Endodermal cell (in vitro differentiated cells): ENCODE results near the gene EDARADD. TPM values are rescaled to one million over a fixed set of nuclear protein-coding genes. Genes with fewer than 3 reads are reported as not detected.
"Not testable (repeated sequence)": the region's sequence is repeated elsewhere in the genome, so short reads cannot be mapped to it uniquely, and the experiment has no call there.

ENCODE experiments used
- DNase-seq: peaks from one replicate; pipeline ENCODE4 v3.0.0-alpha.2; 2017
- H3K27ac ChIP-seq: 2 replicates; pipeline ENCODE4 v1.5.1; 2013; ENCODE audit warnings: mild to moderate bottlenecking, low read depth, low read length, moderate library complexity
- H3K27me3 ChIP-seq: 2 replicates; pipeline ENCODE4 v1.6.1; 2013; ENCODE audit warnings: mild to moderate bottlenecking, low read length, moderate library complexity; ENCODE audit not compliant: insufficient read depth, control insufficient read depth, poor library complexity, severe bottlenecking
- H3K36me3 ChIP-seq: 2 replicates; pipeline ENCODE4 v1.7.0; 2013; ENCODE audit warnings: mild to moderate bottlenecking, low read length, moderate library complexity; ENCODE audit not compliant: control insufficient read depth, insufficient read depth
- H3K4me1 ChIP-seq: one replicate; pipeline ENCODE4 v1.7.0; 2013; ENCODE audit warnings: low read length; ENCODE audit not compliant: control insufficient read depth, insufficient read depth
- H3K4me3 ChIP-seq: 2 replicates; pipeline ENCODE4 v1.5.1; 2013; ENCODE audit warnings: mild to moderate bottlenecking, low read length, moderate library complexity
- H3K9ac ChIP-seq: 2 replicates; pipeline ENCODE4 v1.6.1; 2013; ENCODE audit warnings: mild to moderate bottlenecking, low read length, moderate library complexity; ENCODE audit not compliant: poor library complexity, severe bottlenecking; ENCODE audit errors: extremely low read depth
- H3K9me3 ChIP-seq: 2 replicates; pipeline ENCODE4 v1.6.1; 2013; ENCODE audit warnings: mild to moderate bottlenecking, low read length, moderate library complexity; ENCODE audit not compliant: control insufficient read depth
- H3K27ac Mint-ChIP-seq: 2 replicates; pipeline ENCODE4 v1.8.0; 2020; ENCODE audit warnings: mixed read lengths
- H3K27me3 Mint-ChIP-seq: 2 replicates; pipeline ENCODE4 v1.8.0; 2021; ENCODE audit warnings: mild to moderate bottlenecking, mixed read lengths; ENCODE audit not compliant: insufficient read depth
- H3K36me3 Mint-ChIP-seq: 2 replicates; pipeline ENCODE4 v1.8.0; 2020; ENCODE audit warnings: low read depth, mixed read lengths
- H3K4me1 Mint-ChIP-seq: 2 replicates; pipeline ENCODE4 v1.8.0; 2020; ENCODE audit warnings: mixed read lengths
- H3K4me3 Mint-ChIP-seq: 2 replicates; pipeline ENCODE4 v1.8.0; 2020; ENCODE audit warnings: mild to moderate bottlenecking, moderate library complexity, mixed read lengths
- H3K9me3 Mint-ChIP-seq: 2 replicates; pipeline ENCODE4 v1.8.0; 2020; ENCODE audit warnings: mild to moderate bottlenecking, mixed read lengths
- WGBS, 2 experiments: methylation state at CpG; one replicate each; pipeline versions ENCODE4 v1.1.5 to v1.1.7; 2013; ENCODE audit warnings: missing lambda C conversion rate in 2 of 2, mixed read lengths in 1 of 2; ENCODE audit not compliant: insufficient coverage in 1 of 2, insufficient read length in 1 of 2; 5-methylcytosine and 5-hydroxymethylcytosine counted together
- total RNA-seq, 2 donors: library from RNA; stranded (reverse); fragmentation: NEBNext Ultra II Directional in 1 of 2; extraction: Animal tissue kit (Norgen Biotek cat#: 25700) in 1 of 2; gene quantifications; 2 replicates in 1 of 2; 3 replicates in 1 of 2; pipeline ENCODE4 v1.2.1, GENCODE V29; 2021
- TF ChIP-seq, protein P1 (sequence below): fragments of 200-600 bp; sonication (generic); conservative IDR thresholded peaks from 2 replicates; pipeline ENCODE4 v1.5.0; 2021; ENCODE audit warnings: antibody characterized with exemption, mild to moderate bottlenecking

Gene EDARADD
- total RNA-seq, 2 donors from 2014 or later, result 5.0 to 5.5 TPM

DNA sequence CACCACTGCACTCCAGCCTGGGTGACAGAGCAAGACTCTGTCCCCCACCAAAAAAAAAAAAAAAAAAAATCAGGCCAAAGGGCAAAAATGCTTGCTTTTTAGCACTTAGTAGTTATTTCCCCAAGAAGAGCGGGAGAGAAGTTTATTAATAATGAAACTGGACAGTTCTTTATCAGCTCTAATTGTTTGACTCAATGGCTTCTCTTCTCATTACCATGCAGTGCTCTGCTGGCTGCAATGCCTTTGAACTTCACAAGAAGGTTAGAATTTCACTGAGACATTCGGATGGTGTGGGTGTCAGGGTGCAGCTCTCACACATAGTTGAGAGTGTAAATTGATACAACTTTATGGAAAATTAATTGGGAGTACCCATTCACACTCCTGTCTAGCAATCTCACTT lies 63.7 kb downstream of the EDARADD start:
- DNase-seq, result no peak
- 94 to 100% methylated on average over 1 to 2 of the region's 2 CpGs for WGBS, 2 experiments
- Mint-ChIP-seq H3K27ac (no peak overlapping the region), H3K4me1 (no peaks in the 10 kb centered on the region), H3K27me3 (peaks cover 10% of the 10 kb centered on the region), H3K9me3 (no peaks in the 10 kb centered on the region), H3K36me3 (no peaks in the 10 kb centered on the region), H3K4me3 (no peak overlapping the region)
- H3K4me3 ChIP-seq, result no peak overlapping the region
- no peak overlapping the region for H3K27ac ChIP-seq
- H3K4me1 ChIP-seq, result no peaks in the 10 kb centered on the region
- H3K9ac ChIP-seq, result no peak overlapping the region
- H3K9me3 ChIP-seq, result no peaks in the 10 kb centered on the region
- H3K36me3 ChIP-seq, result no peaks in the 10 kb centered on the region
- TF ChIP-seq, protein P1, sequence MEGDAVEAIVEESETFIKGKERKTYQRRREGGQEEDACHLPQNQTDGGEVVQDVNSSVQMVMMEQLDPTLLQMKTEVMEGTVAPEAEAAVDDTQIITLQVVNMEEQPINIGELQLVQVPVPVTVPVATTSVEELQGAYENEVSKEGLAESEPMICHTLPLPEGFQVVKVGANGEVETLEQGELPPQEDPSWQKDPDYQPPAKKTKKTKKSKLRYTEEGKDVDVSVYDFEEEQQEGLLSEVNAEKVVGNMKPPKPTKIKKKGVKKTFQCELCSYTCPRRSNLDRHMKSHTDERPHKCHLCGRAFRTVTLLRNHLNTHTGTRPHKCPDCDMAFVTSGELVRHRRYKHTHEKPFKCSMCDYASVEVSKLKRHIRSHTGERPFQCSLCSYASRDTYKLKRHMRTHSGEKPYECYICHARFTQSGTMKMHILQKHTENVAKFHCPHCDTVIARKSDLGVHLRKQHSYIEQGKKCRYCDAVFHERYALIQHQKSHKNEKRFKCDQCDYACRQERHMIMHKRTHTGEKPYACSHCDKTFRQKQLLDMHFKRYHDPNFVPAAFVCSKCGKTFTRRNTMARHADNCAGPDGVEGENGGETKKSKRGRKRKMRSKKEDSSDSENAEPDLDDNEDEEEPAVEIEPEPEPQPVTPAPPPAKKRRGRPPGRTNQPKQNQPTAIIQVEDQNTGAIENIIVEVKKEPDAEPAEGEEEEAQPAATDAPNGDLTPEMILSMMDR, result no peak
- no peaks in the 10 kb centered on the region for H3K27me3 ChIP-seq

DNA sequence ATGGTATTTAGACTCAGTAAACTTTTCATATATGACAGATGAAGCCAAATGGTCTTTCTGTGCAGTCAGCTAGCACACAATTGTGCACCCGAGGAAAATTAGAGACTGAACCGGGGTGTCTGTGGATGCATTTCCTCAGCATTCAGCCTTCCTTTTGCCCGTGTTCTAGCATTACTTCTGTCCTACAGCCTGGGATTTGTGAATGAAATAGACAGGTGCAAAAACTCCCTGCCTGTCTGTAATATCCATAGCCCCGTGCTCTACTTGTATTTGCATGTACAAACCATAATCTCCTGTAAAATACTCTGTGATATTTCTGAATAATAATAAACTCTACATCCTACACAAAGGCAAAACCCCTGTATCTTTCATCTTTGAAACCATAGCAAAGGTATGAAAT lies 64.9 kb downstream of the EDARADD start:
- Mint-ChIP-seq H3K9me3 (no peaks in the 10 kb centered on the region), H3K27me3 (peaks cover 11% of the 10 kb centered on the region), H3K4me3 (no peak overlapping the region), H3K27ac (no peak overlapping the region), H3K36me3 (peaks cover under 1% of the 10 kb centered on the region), H3K4me1 (no peaks in the 10 kb centered on the region)
- Histone ChIP-seq H3K27me3 (no peaks in the 10 kb centered on the region), H3K9ac (no peak overlapping the region), H3K9me3 (no peaks in the 10 kb centered on the region), H3K27ac (no peak overlapping the region), H3K36me3 (no peaks in the 10 kb centered on the region), H3K4me3 (no peak overlapping the region), H3K4me1 (no peaks in the 10 kb centered on the region)
- TF ChIP-seq, protein P1, result no peak
- 71 to 96% methylated on average over 2 to 4 of the region's 4 CpGs for WGBS, 2 experiments
- no peak for DNase-seq

DNA sequence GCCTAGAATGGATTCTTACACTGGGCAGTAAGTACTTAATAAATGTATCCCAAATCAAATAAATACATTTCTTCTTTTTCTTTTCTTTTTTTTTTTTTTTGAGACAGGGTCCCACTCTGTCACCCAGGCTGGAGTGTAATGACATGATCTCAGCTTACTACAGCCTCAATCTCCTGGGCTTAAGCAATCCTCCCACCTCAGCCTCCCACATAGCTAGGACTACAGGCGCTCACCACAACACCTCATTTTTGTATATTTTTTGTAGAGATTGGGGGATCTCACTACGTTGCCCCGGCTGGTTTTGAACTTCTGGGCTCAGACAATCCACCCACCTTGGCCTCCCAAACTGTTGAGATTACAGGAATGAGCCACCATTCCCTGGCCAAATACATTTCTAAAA lies 66.0 kb downstream of the EDARADD start:
- Mint-ChIP-seq H3K4me3 (no peak overlapping the region), H3K27ac (no peak overlapping the region), H3K4me1 (no peaks in the 10 kb centered on the region), H3K9me3 (no peaks in the 10 kb centered on the region), H3K27me3 (peaks cover 18% of the 10 kb centered on the region), H3K36me3 (peaks cover 4% of the 10 kb centered on the region)
- 97% methylated on average over 3 of the region's 3 CpGs; no CpG with 5 or more reads in 1 of the 2 experiments for WGBS, 2 experiments
- H3K4me3 ChIP-seq, result no peak overlapping the region
- DNase-seq, result no peak
- no peaks in the 10 kb centered on the region for H3K4me1 ChIP-seq
- no peak overlapping the region for H3K9ac ChIP-seq
- no peaks in the 10 kb centered on the region for H3K36me3 ChIP-seq
- no peaks in the 10 kb centered on the region for H3K9me3 ChIP-seq
- TF ChIP-seq, protein P1, result no peak
- H3K27me3 ChIP-seq, result no peaks in the 10 kb centered on the region
- H3K27ac ChIP-seq, result no peak overlapping the region

DNA sequence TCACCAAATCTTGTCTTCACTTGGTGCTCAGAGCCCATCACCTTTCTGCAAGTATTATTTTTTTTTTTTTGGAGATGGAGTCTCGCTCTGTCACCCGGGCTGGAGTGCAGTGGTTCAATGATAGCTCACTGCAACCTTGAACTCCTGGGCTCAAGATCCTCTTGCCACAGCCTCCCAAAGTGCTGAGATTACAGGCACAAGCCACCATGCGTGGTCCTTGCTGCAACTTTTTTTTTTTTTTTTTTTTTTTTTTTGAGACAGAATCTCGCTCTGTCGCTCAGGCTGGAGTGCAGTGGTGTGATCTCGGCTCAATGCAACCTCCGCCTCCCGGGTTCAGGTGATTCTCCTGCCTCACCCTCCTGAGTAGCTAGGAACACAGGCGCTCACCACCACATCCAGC lies 70.1 kb downstream of the EDARADD start:
- not testable (repeated sequence) for H3K4me3 Mint-ChIP-seq, H3K27me3 ChIP-seq, H3K36me3 ChIP-seq, H3K4me1 ChIP-seq, H3K9me3 ChIP-seq, DNase-seq, H3K9me3 Mint-ChIP-seq, H3K27ac Mint-ChIP-seq, H3K4me3 ChIP-seq, H3K9ac ChIP-seq, H3K4me1 Mint-ChIP-seq, H3K27ac ChIP-seq
- 81 to 96% methylated on average over 5 to 9 of the region's 9 CpGs for WGBS, 2 experiments
- Mint-ChIP-seq H3K27me3 (peaks cover 55% of the 10 kb centered on the region), H3K36me3 (peaks cover 12% of the 10 kb centered on the region)
